Loucy (cell line): ENCODE data around the gene HCN1.

Experiments used
- H2AFZ ChIP-seq: fragments of 200-600 bp; sonication (generic); 2 replicates; pipeline ENCODE4 v1.6.0; 2016; ENCODE audit warnings: antibody characterized with exemption, mild to moderate bottlenecking, low read length, moderate library complexity
- H3F3A ChIP-seq: fragments of 200-600 bp; 2 replicates; pipeline ENCODE4 v1.6.0; 2016; ENCODE audit warnings: antibody characterized with exemption, low read depth, mild to moderate bottlenecking
- H3K27me3 ChIP-seq: fragments of 200-600 bp; sonication (generic); 2 replicates; pipeline ENCODE4 v1.6.1; 2014; ENCODE audit warnings: low read length, mild to moderate bottlenecking; ENCODE audit not compliant: insufficient read depth, poor library complexity, severe bottlenecking
- H3K36me3 ChIP-seq: fragments of 200-600 bp; sonication (generic); 2 replicates; pipeline ENCODE4 v1.6.1; 2016; ENCODE audit warnings: low read length; ENCODE audit not compliant: insufficient read depth
- H3K4me1 ChIP-seq: fragments of 200-600 bp; sonication (generic); 2 replicates; pipeline ENCODE4 v1.5.1; 2014; ENCODE audit warnings: low read length, mild to moderate bottlenecking; ENCODE audit not compliant: insufficient read depth, poor library complexity, severe bottlenecking
- H3K4me2 ChIP-seq: fragments of 200-600 bp; sonication (generic); 2 replicates; pipeline ENCODE4 v1.6.0; 2014; ENCODE audit warnings: antibody characterized with exemption, low read length, low read depth, mild to moderate bottlenecking; ENCODE audit not compliant: poor library complexity, severe bottlenecking
- H3K4me3 ChIP-seq: fragments of 200-600 bp; sonication (generic); 2 replicates; pipeline ENCODE4 v1.5.1; 2014; ENCODE audit warnings: low read length, mild to moderate bottlenecking, mixed read lengths; ENCODE audit not compliant: poor library complexity, severe bottlenecking
- H3K79me2 ChIP-seq: fragments of 200-600 bp; sonication (generic); 2 replicates; pipeline ENCODE4 v1.6.1; 2014; ENCODE audit warnings: low read length; ENCODE audit not compliant: insufficient read depth
- H3K9ac ChIP-seq: fragments of 200-600 bp; sonication (generic); 2 replicates; pipeline ENCODE4 v1.6.0; 2014; ENCODE audit warnings: mild to moderate bottlenecking, low read depth, low read length, moderate library complexity; ENCODE audit not compliant: poor library complexity, severe bottlenecking
- H3K9me2 ChIP-seq: fragments of 200-600 bp; sonication (generic); replicated peaks from 2 replicates; pipeline ENCODE4 v1.6.1; 2016; ENCODE audit warnings: low read depth, low read length, mixed read lengths
- H3K9me3 ChIP-seq: fragments of 200-600 bp; sonication (generic); 2 replicates; pipeline ENCODE4 v1.6.1; 2014; ENCODE audit warnings: mild to moderate bottlenecking, antibody characterized with exemption, low read length, low read depth; ENCODE audit not compliant: insufficient read depth
- H4K20me1 ChIP-seq: fragments of 200-600 bp; sonication (generic); 2 replicates; pipeline ENCODE4 v1.6.0; 2014; ENCODE audit warnings: antibody characterized with exemption, low read length, mild to moderate bottlenecking; ENCODE audit not compliant: insufficient read depth, poor library complexity, severe bottlenecking
- CTCF ChIP-seq: fragments of 200-600 bp; sonication (generic); conservative IDR thresholded peaks from 2 replicates; pipeline ENCODE4 v1.5.1; 2014; ENCODE audit warnings: mild to moderate bottlenecking, antibody characterized with exemption, low read length
- EZH2phosphoT487 ChIP-seq: fragments of 200-600 bp; IDR thresholded peaks from 2 replicates; pipeline ENCODE4 v1.6.1; 2018; ENCODE audit warnings: antibody characterized with exemption, mild to moderate bottlenecking, moderate library complexity, borderline replicate concordance

HCN1 gene

GRCh38 chr5:45568813-45569212, 127.4 kb downstream of the HCN1 start:
- Histone ChIP-seq H3K27me3 (no peaks in the 10 kb centered on the region), H3K9me2 (no peaks in the 10 kb centered on the region)
- no peak for TF ChIP-seq EZH2phosphoT487
- TF ChIP-seq CTCF: no peak

GRCh38 chr5:45542421-45542820, 153.8 kb downstream of the HCN1 start:
- no peak for TF ChIP-seq CTCF
- no peak for TF ChIP-seq EZH2phosphoT487
- Histone ChIP-seq H3K9me2 (no peaks in the 10 kb centered on the region), H3F3A (no peaks in the 10 kb centered on the region), H3K36me3 (no peaks in the 10 kb centered on the region), H2AFZ (no peak overlapping the region), H3K4me1 (no peaks in the 10 kb centered on the region), H3K4me2 (no peak overlapping the region), H3K9me3 (0 out of 2 replicates have a peak, but pooled peaks cover 3% of the 10 kb centered on the region), H3K4me3 (no peak overlapping the region), H3K79me2 (no peaks in the 10 kb centered on the region), H3K9ac (no peak overlapping the region), H4K20me1 (no peaks in the 10 kb centered on the region), H3K27me3 (no peaks in the 10 kb centered on the region)

More at GRCh38 chr5:45568813-45569212, 127.4 kb downstream of the HCN1 start:
- H4K20me1 ChIP-seq: no peaks in the 10 kb centered on the region
- H2AFZ ChIP-seq: no peak overlapping the region
- H3K4me2 ChIP-seq: no peak overlapping the region
- H3K36me3 ChIP-seq: no peaks in the 10 kb centered on the region
- H3K4me3 ChIP-seq: no peak overlapping the region
- H3K79me2 ChIP-seq: no peaks in the 10 kb centered on the region
- no peak overlapping the region for H3K9ac ChIP-seq
- H3K9me3 ChIP-seq: no peaks in the 10 kb centered on the region
- H3K4me1 ChIP-seq: no peaks in the 10 kb centered on the region
- no peaks in the 10 kb centered on the region for H3F3A ChIP-seq

GRCh38 chr5:45533663-45534062, 162.5 kb downstream of the HCN1 start:
- no peaks in the 10 kb centered on the region for H3K4me1 ChIP-seq
- no peak overlapping the region for H3K4me3 ChIP-seq
- H3K36me3 ChIP-seq: no peaks in the 10 kb centered on the region
- H3K79me2 ChIP-seq: no peaks in the 10 kb centered on the region
- H4K20me1 ChIP-seq: no peaks in the 10 kb centered on the region
- no peaks in the 10 kb centered on the region for H3K9me3 ChIP-seq
- H3F3A ChIP-seq: no peaks in the 10 kb centered on the region
- no peaks in the 10 kb centered on the region for H3K9me2 ChIP-seq
- no peaks in the 10 kb centered on the region for H3K27me3 ChIP-seq
- no peak overlapping the region for H3K4me2 ChIP-seq
- H3K9ac ChIP-seq: no peak overlapping the region
- TF ChIP-seq CTCF: no peak
- TF ChIP-seq EZH2phosphoT487: no peak
- no peak overlapping the region for H2AFZ ChIP-seq
